Measurements from ENCODE around the gene CITED1.
A peak's percentile ranks its signal among the peaks of the same experiment; 100 is the strongest.

Gene CITED1

GRCh38 chrX:72308209-72308565 is 2.5 kb upstream of the CITED1 start:
- H3K4me3 ChIP-seq (ENCODE audit: low read length) = no peak overlapping the region
- TF ChIP-seq, protein P1, sequence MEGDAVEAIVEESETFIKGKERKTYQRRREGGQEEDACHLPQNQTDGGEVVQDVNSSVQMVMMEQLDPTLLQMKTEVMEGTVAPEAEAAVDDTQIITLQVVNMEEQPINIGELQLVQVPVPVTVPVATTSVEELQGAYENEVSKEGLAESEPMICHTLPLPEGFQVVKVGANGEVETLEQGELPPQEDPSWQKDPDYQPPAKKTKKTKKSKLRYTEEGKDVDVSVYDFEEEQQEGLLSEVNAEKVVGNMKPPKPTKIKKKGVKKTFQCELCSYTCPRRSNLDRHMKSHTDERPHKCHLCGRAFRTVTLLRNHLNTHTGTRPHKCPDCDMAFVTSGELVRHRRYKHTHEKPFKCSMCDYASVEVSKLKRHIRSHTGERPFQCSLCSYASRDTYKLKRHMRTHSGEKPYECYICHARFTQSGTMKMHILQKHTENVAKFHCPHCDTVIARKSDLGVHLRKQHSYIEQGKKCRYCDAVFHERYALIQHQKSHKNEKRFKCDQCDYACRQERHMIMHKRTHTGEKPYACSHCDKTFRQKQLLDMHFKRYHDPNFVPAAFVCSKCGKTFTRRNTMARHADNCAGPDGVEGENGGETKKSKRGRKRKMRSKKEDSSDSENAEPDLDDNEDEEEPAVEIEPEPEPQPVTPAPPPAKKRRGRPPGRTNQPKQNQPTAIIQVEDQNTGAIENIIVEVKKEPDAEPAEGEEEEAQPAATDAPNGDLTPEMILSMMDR (conservative IDR thresholded peaks at IDR 0.05; ENCODE audit: low read depth, low read length) = no peak
- no peak for DNase-seq (ENCODE audit: low read depth)

- DNase-seq (ENCODE audit: low read depth) = no peak
- TF ChIP-seq, protein P1 (conservative IDR thresholded peaks at IDR 0.05; ENCODE audit: low read depth, low read length) = no peak
- no peak overlapping the region for H3K4me3 ChIP-seq (ENCODE audit: low read length)
Observed at GRCh38 chrX:72307646-72308051, 1.9 kb upstream of the CITED1 start.

DNA sequence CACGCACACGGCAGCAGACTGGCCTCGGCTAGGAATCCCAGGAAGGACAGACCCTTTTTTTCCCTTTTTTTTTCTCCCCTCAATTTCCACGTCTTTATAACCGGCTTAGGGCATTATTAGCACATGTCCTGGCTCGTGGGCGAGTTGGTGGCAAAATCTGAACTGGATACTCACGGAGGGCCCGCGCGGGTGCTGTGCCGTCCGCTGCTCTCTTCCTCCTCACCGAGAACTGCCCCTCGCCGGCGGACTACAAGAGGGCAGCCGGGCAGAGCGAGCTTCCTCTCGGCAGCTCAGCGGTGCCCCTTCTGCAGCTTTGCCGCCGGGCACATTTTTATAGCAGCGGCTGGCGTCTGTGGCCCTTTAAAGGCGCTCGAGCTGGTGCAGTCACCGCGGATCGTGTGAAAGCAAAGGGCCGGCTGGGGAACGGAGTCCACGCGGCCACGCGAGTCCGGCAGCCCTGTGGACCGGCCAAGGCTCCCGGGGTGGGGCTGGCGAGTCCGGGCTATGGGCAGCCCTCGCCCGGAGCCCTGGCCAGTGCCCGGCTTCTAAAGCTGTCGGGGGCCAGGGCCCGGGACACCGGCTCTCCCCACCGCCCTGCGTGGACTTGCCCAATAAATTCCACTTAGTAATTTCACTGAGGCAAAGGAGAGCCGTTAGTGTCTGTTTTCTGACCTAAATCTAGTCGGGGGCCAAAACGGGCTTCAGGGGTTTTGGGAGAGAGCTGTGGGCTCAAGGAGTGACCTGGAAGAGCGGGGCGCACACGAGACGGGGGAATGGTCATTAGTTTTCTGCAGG is 1.3 kb upstream of the CITED1 start:
- DNase-seq (ENCODE audit: low read depth) = peak; percentile 27
- H3K4me3 ChIP-seq (ENCODE audit: low read length) = peak overlapping the region; percentile 48
- TF ChIP-seq, protein P1 (conservative IDR thresholded peaks at IDR 0.05; ENCODE audit: low read depth, low read length) = no peak

GRCh38 chrX:72306085-72306801 is 529 bp upstream of the CITED1 start:
- DNase-seq (ENCODE audit: low read depth) = no peak
- H3K4me3 ChIP-seq (ENCODE audit: low read length) = peak overlapping the region; percentile 48
- TF ChIP-seq, protein P1 (conservative IDR thresholded peaks at IDR 0.05; ENCODE audit: low read depth, low read length) = no peak

DNA sequence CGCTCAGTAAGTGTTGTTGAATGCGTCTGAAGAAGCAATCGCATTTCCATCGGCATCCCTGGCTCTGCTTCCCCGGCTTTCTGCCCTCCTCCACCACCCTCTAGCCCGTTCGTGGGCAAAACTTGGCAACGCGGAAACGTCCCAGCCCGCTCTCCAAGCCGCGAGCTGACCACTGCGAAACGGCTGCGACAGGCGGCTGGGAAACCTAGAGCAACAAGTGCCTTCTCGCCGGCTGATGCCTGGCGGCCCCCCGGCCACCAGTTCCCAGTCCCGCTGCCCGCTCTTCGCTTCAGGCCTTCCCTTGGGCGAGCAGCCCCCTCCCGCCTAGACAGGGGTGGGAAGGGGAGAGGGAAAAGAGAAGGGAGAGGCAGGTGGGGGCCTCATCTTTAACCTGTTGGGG is 837 bp downstream of the CITED1 start:
- TF ChIP-seq, protein P1 (conservative IDR thresholded peaks at IDR 0.05; ENCODE audit: low read depth, low read length) = no peak

GRCh38 chrX:72301781-72302180 is 3.9 kb downstream of the CITED1 start:
- no peak overlapping the region for H3K4me3 ChIP-seq (ENCODE audit: low read length)
- TF ChIP-seq, protein P1 (conservative IDR thresholded peaks at IDR 0.05; ENCODE audit: low read depth, low read length) = no peak
- no peak for DNase-seq (ENCODE audit: low read depth)

More for the DNA sequence above, 837 bp downstream of the CITED1 start:
- DNase-seq (ENCODE audit: low read depth) = no peak
- peak overlapping the region; percentile 30 for H3K4me3 ChIP-seq (ENCODE audit: low read length)

All from retinal pigment epithelial cell (primary cell).